Neuronal stem cell (in vitro differentiated cells): ENCODE results near the gene SPATA46.

Source experiments
- DNase-seq: peaks from one replicate; pipeline ENCODE4 v3.0.0-alpha.2; 2013; ENCODE audit warnings: low spot score
- H2AFZ ChIP-seq: one replicate; pipeline ENCODE4 v1.6.1; 2013; ENCODE audit warnings: mild to moderate bottlenecking, low read length, inconsistent platforms
- H2AK5ac ChIP-seq: 2 replicates; pipeline ENCODE4 v1.6.1; 2013; ENCODE audit warnings: low read depth, mild to moderate bottlenecking, inconsistent platforms, low read length, moderate library complexity, mixed read lengths
- H2BK120ac ChIP-seq: 2 replicates; pipeline ENCODE4 v1.6.1; 2013; ENCODE audit warnings: low read depth, mild to moderate bottlenecking, inconsistent platforms, low read length, moderate library complexity, mixed read lengths
- H2BK12ac ChIP-seq: one replicate; pipeline ENCODE4 v1.6.1; 2013; ENCODE audit warnings: low read length, inconsistent platforms
- H2BK15ac ChIP-seq: 2 replicates; pipeline ENCODE4 v1.6.1; 2013; ENCODE audit warnings: mild to moderate bottlenecking, low read length, inconsistent platforms, mixed read lengths
- H2BK5ac ChIP-seq: one replicate; pipeline ENCODE4 v1.6.1; 2013; ENCODE audit warnings: inconsistent platforms, mild to moderate bottlenecking, low read length, moderate library complexity
- H3K14ac ChIP-seq: one replicate; pipeline ENCODE4 v1.6.1; 2013; ENCODE audit warnings: low read length, inconsistent platforms
- H3K18ac ChIP-seq: 2 replicates; pipeline ENCODE4 v1.6.1; 2013; ENCODE audit warnings: low read length, inconsistent platforms
- H3K23ac ChIP-seq: 2 replicates; pipeline ENCODE4 v1.6.1; 2013; ENCODE audit warnings: low read depth, mild to moderate bottlenecking, mixed read lengths, low read length, inconsistent platforms; ENCODE audit not compliant: poor library complexity
- H3K27ac ChIP-seq: replicated peaks from 3 replicates; pipeline ENCODE4 v1.5.1; 2013; ENCODE audit warnings: low read length, inconsistent platforms
- H3K27me3 ChIP-seq, 3 experiments: 2 replicates each; pipeline ENCODE4 v1.6.1; 2013; ENCODE audit warnings: low read length in 3 of 3, mild to moderate bottlenecking in 2 of 3, inconsistent platforms in 1 of 3, low read depth in 1 of 3, mixed read lengths in 1 of 3, moderate library complexity in 1 of 3; ENCODE audit not compliant: control insufficient read depth in 3 of 3, insufficient read depth in 3 of 3
- H3K36me3 ChIP-seq, 2 donors: replicated peaks in 1 of 2; 2 replicates each; pipeline ENCODE4 v1.6.1; 2013; ENCODE audit warnings: low read length in 2 of 2; ENCODE audit not compliant: control insufficient read depth in 2 of 2, insufficient read depth in 2 of 2
- H3K4ac ChIP-seq: 2 replicates; pipeline ENCODE4 v1.6.1; 2013; ENCODE audit warnings: inconsistent platforms, mild to moderate bottlenecking, low read length, moderate library complexity
- H3K4me1 ChIP-seq, 2 donors: 1 replicate in 1 of 2; 2 replicates in 1 of 2; pipeline ENCODE4 v1.6.1; 2013; ENCODE audit warnings: low read length in 2 of 2, low read depth in 1 of 2; ENCODE audit not compliant: control insufficient read depth in 2 of 2, insufficient read depth in 1 of 2
- H3K4me2 ChIP-seq: one replicate; pipeline ENCODE4 v1.6.1; 2013; ENCODE audit warnings: mild to moderate bottlenecking, low read length, inconsistent platforms; ENCODE audit not compliant: insufficient read depth, poor library complexity, severe bottlenecking
- H3K4me3 ChIP-seq, 2 donors: 2 replicates each; pipeline ENCODE4 v1.5.1; 2013; ENCODE audit warnings: low read length in 2 of 2, mild to moderate bottlenecking in 2 of 2, inconsistent platforms in 1 of 2, moderate library complexity in 1 of 2
- H3K79me1 ChIP-seq: one replicate; pipeline ENCODE4 v1.6.1; 2013; ENCODE audit warnings: low read depth, mild to moderate bottlenecking, inconsistent platforms, low read length, moderate library complexity
- H3K9ac ChIP-seq: one replicate; pipeline ENCODE4 v1.6.1; 2013; ENCODE audit warnings: mild to moderate bottlenecking, low read depth, low read length, inconsistent platforms; ENCODE audit not compliant: poor library complexity
- H3K9me3 ChIP-seq, 2 donors: replicated peaks in 1 of 2; 2 replicates each; pipeline versions ENCODE3 to v1.6.1; 2013; ENCODE audit warnings: low read length in 2 of 2, mild to moderate bottlenecking in 2 of 2, inconsistent platforms in 1 of 2, low read depth in 1 of 2, mixed read lengths in 1 of 2, moderate library complexity in 1 of 2; ENCODE audit not compliant: control insufficient read depth in 2 of 2, insufficient read depth in 1 of 2
- H4K8ac ChIP-seq: one replicate; pipeline ENCODE4 v1.6.1; 2013; ENCODE audit warnings: low read depth, mild to moderate bottlenecking, inconsistent platforms, low read length, moderate library complexity
- H4K91ac ChIP-seq: one replicate; pipeline ENCODE4 v1.6.1; 2013; ENCODE audit warnings: low read length, low read depth, mild to moderate bottlenecking, inconsistent platforms; ENCODE audit not compliant: poor library complexity
- WGBS, 2 donors: extraction: QIAGEN DNeasy Blood & Tissue Kit; methylation state at CpG; one replicate each; pipeline ENCODE4 v1.1.7; 2013; ENCODE audit warnings: missing lambda C conversion rate in 2 of 2, mixed read lengths in 1 of 2; ENCODE audit not compliant: insufficient read length in 2 of 2, insufficient replicate concordance in 1 of 2; ENCODE audit errors: extremely low coverage in 2 of 2; 5-methylcytosine and 5-hydroxymethylcytosine counted together

The SPATA46 gene

DNA sequence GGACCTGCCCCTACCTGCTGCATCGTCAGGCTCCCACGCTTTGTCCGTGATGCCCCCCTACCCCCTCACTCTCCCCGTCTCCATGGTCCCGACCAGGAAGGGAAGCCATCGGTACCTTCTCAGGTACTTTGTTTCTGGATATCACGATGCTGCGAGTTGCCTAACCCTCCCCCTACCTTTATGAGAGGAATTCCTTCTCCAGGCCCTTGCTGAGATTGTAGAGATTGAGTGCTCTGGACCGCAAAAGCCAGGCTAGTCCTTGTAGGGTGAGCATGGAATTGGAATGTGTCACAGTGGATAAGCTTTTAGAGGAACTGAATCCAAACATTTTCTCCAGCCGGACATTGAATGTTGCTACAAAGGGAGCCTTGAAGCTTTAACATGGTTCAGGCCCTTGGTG lies 8.9 kb downstream of the SPATA46 start:
- no peak overlapping the region for H3K4ac ChIP-seq
- H3K23ac ChIP-seq, result no peak overlapping the region
- H4K91ac ChIP-seq, result no peak overlapping the region
- H3K4me2 ChIP-seq, result no peak overlapping the region
- no peak overlapping the region for H3K9ac ChIP-seq
- no peak overlapping the region for H3K4me3 ChIP-seq
- H2AK5ac ChIP-seq, result no peak overlapping the region
- DNase-seq, result no peak
- WGBS, 2 donors, result no CpG with 5 or more reads among the region's 10 CpGs
- H3K18ac ChIP-seq, result peak overlapping the region; percentile 28
- H2BK120ac ChIP-seq, result no peak overlapping the region
- H3K27ac ChIP-seq, result no peak overlapping the region
- H3K9me3 ChIP-seq, result no peaks in the 10 kb centered on the region
- H2BK12ac ChIP-seq, result no peak overlapping the region
- no peaks in the 10 kb centered on the region for H3K79me1 ChIP-seq
- no peak overlapping the region for H2AFZ ChIP-seq
- H2BK15ac ChIP-seq, result no peak overlapping the region
- no peak overlapping the region for H2BK5ac ChIP-seq
- H3K27me3 ChIP-seq, result no peaks in the 10 kb centered on the region
- H3K14ac ChIP-seq, result peak overlapping the region; percentile 22
- peaks cover 0 to 4% of the 10 kb centered on the region in 2 donors for H3K4me1 ChIP-seq
- H3K36me3 ChIP-seq, result peaks cover 0 to 67% of the 10 kb centered on the region in 2 donors
- H4K8ac ChIP-seq, result no peak overlapping the region

DNA sequence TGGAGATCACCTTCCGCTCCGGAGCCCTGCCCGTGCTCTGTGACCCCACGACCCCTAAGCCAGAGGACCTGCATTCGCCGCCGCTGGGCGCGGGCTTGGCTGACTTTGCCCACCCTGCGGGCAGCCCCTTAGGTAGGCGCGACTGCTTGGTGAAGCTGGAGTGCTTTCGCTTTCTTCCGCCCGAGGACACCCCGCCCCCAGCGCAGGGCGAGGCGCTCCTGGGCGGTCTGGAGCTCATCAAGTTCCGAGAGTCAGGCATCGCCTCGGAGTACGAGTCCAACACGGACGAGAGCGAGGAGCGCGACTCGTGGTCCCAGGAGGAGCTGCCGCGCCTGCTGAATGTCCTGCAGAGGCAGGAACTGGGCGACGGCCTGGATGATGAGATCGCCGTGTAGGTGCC lies 9.6 kb downstream of the SPATA46 start:
- Histone ChIP-seq H2BK12ac (no peak overlapping the region), H4K8ac (no peak overlapping the region), H3K23ac (peak overlapping the region; percentile 49), H3K4ac (no peak overlapping the region), H3K9ac (no peak overlapping the region), H3K36me3 (peaks cover 0 to 64% of the 10 kb centered on the region in 2 donors), H3K4me2 (no peak overlapping the region), H3K18ac (peak overlapping the region; percentile 23), H3K4me1 (peaks cover 0 to 2% of the 10 kb centered on the region in 2 donors), H2BK120ac (no peak overlapping the region), H3K4me3 (no peak overlapping the region), H3K14ac (peak overlapping the region; percentile 9), H2BK15ac (no peak overlapping the region), H3K27me3 (no peaks in the 10 kb centered on the region), H4K91ac (no peak overlapping the region), H3K9me3 (no peaks in the 10 kb centered on the region), H2AK5ac (no peak overlapping the region), H3K27ac (no peak overlapping the region), H2AFZ (no peak overlapping the region), H2BK5ac (peak overlapping the region; percentile 27), H3K79me1 (no peaks in the 10 kb centered on the region)
- no CpG with 5 or more reads among the region's 36 CpGs for WGBS, 2 donors
- DNase-seq, result no peak

GRCh38 chr1:162366671-162367070 lies 10.0 kb downstream of the SPATA46 start:
- Histone ChIP-seq H3K18ac (no peak overlapping the region), H2BK12ac (no peak overlapping the region), H3K9me3 (no peaks in the 10 kb centered on the region), H3K9ac (no peak overlapping the region), H3K27me3 (no peaks in the 10 kb centered on the region), H2AFZ (no peak overlapping the region), H3K14ac (no peak overlapping the region), H3K4me3 (no peak overlapping the region), H3K4ac (no peak overlapping the region), H3K23ac (peak overlapping the region; percentile 49), H3K79me1 (no peaks in the 10 kb centered on the region), H2BK120ac (no peak overlapping the region), H3K4me1 (peaks cover 0 to 2% of the 10 kb centered on the region in 2 donors), H4K8ac (no peak overlapping the region), H3K36me3 (peaks cover 0 to 66% of the 10 kb centered on the region in 2 donors), H3K27ac (no peak overlapping the region), H2AK5ac (no peak overlapping the region), H2BK5ac (peak overlapping the region; percentile 27), H3K4me2 (no peak overlapping the region), H2BK15ac (no peak overlapping the region), H4K91ac (no peak overlapping the region)
- DNase-seq, result no peak
- WGBS, 2 donors, result no CpG with 5 or more reads among the region's 9 CpGs

GRCh38 chr1:162366149-162366548 lies 10.5 kb downstream of the SPATA46 start:
- Histone ChIP-seq H3K27me3 (no peaks in the 10 kb centered on the region), H2BK120ac (no peak overlapping the region), H2BK15ac (no peak overlapping the region), H3K36me3 (peaks cover 0 to 71% of the 10 kb centered on the region in 2 donors), H3K23ac (no peak overlapping the region), H3K79me1 (no peaks in the 10 kb centered on the region), H3K9ac (no peak overlapping the region), H3K18ac (no peak overlapping the region), H2BK5ac (no peak overlapping the region), H3K9me3 (no peaks in the 10 kb centered on the region), H2AFZ (no peak overlapping the region), H3K4me2 (no peak overlapping the region), H4K8ac (no peak overlapping the region), H2AK5ac (no peak overlapping the region), H3K14ac (no peak overlapping the region), H3K4ac (no peak overlapping the region), H3K4me1 (peaks cover 0 to 2% of the 10 kb centered on the region in 2 donors), H3K27ac (no peak overlapping the region), H2BK12ac (no peak overlapping the region), H3K4me3 (no peak overlapping the region), H4K91ac (no peak overlapping the region)
- WGBS, 2 donors, result no CpG with 5 or more reads among the region's 4 CpGs
- no peak for DNase-seq
